GM12874 (cell line): ENCODE results near the gene SNX9.

Experiments
- CTCF ChIP-seq: IDR thresholded peaks from 2 replicates; pipeline ENCODE4 v1.5.1; 2011; ENCODE audit warnings: low read depth, mild to moderate bottlenecking, control low read depth, low read length, moderate library complexity; ENCODE audit not compliant: insufficient read depth

The SNX9 gene

GRCh38 chr6:157965387-157965786, 142.3 kb downstream of the SNX9 start:
- TF ChIP-seq CTCF: no peak

GRCh38 chr6:157966589-157966977, 143.5 kb downstream of the SNX9 start:
- no peak for TF ChIP-seq CTCF

- TF ChIP-seq CTCF: no peak
Observed at GRCh38 chr6:157967020-157967419, 144.0 kb downstream of the SNX9 start.

GRCh38 chr6:157967486-157967885, 144.4 kb downstream of the SNX9 start:
- no peak for TF ChIP-seq CTCF

GRCh38 chr6:157974341-157974894, 151.4 kb downstream of the SNX9 start:
- no peak for TF ChIP-seq CTCF

- no peak for TF ChIP-seq CTCF
Observed at GRCh38 chr6:157974967-157975366, 151.9 kb downstream of the SNX9 start.

GRCh38 chr6:157975456-157975855, 152.4 kb downstream of the SNX9 start:
- TF ChIP-seq CTCF: no peak
